H1 (cell line): Measurements from ENCODE around the gene CD99. TPM values are rescaled to one million over a fixed set of nuclear protein-coding genes. Genes with fewer than 3 reads are reported as not detected.

ENCODE experiments used
- CTBP2 ChIP-seq: IDR thresholded peaks from 2 replicates; pipeline ENCODE4 v1.7.0; 2011; ENCODE audit warnings: borderline replicate concordance, mild to moderate bottlenecking, moderate library complexity, mixed read lengths, low read length; ENCODE audit not compliant: insufficient read depth, insufficient read length
- E2F6 ChIP-seq: IDR thresholded peaks from 2 replicates; pipeline ENCODE4 v1.6.1; 2012; ENCODE audit warnings: inconsistent platforms
- SIX5 ChIP-seq: IDR thresholded peaks from 2 replicates; pipeline ENCODE4 v1.6.1; 2011; ENCODE audit warnings: mild to moderate bottlenecking, low read depth, low read length
- polyA plus RNA-seq, 7 experiments: library from polyadenylated mRNA; depleted of rRNA in 3 of 7; stranded (reverse) in 5 of 7; unstranded in 2 of 7; fragments of >200 nt in 5 of 7; fragments of 200-250 nt in 2 of 7; gene quantifications; 1 replicate in 5 of 7; 2 replicates in 1 of 7; 4 replicates in 1 of 7; pipeline versions ENCODE4 v1.2.1 to v1.2.3, GENCODE V29; 2011 to 2013; ENCODE audit warnings: missing spikeins in 2 of 7, mixed read lengths in 2 of 7
- total RNA-seq: library from RNA; stranded (reverse); fragmentation: NEBNext Ultra II Directional; extraction: Animal tissue kit (Norgen Biotek cat#: 25700); gene quantifications from 2 replicates; pipeline ENCODE4 v1.2.1, GENCODE V29; 2021

Gene CD99
- total and polyA plus RNA-seq, 2 of the 8 experiments (the other 6 are each of a cell fraction or from before 2014, with no cell fraction given) = 30.1 to 47.8 TPM

- TF ChIP-seq E2F6 (no peak), CTBP2 (no peak), SIX5 (no peak)
Observed at GRCh38 chrX:2774057-2774456, 83.0 kb downstream of the CD99 start (continued).
